PC-9 (cell line): ENCODE data around the gene TTC27.

Experiments used
- CTCF ChIP-seq: fragments of 200-600 bp; sonication (generic); conservative IDR thresholded peaks from 2 replicates; pipeline ENCODE4 v1.6.1; 2017; ENCODE audit warnings: mixed run types, antibody characterized with exemption, mild to moderate bottlenecking, moderate library complexity
- EZH2 ChIP-seq: fragments of 200-600 bp; sonication (generic); IDR thresholded peaks from 2 replicates; pipeline ENCODE4 v1.8.0; 2017; ENCODE audit warnings: antibody characterized with exemption, low read depth

DNA sequence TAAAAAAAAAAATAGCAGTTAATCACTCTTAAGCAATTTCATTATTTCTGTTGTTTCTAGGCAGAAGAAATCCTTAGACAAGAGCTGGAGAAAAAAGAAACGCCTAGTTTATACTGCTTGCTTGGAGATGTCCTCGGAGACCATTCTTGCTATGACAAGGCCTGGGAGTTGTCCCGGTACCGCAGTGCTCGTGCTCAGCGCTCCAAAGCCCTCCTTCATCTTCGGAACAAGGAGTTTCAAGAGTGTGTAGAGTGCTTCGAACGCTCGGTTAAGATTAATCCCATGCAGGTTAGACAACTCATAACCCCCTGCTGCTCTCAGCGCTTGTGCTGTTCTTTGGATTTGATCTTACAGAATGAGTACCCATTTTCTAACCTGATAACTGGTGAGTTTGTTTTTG, 130.4 kb downstream of the TTC27 start:
- TF ChIP-seq CTCF (no peak), EZH2 (no peak)
